Keratinocyte (primary cell): ENCODE data around the gene CASK.

Experiments used
- EZH2 ChIP-seq: IDR thresholded peaks from one replicate; pipeline ENCODE4 v1.6.1; 2012; ENCODE audit warnings: inconsistent platforms, mild to moderate bottlenecking, low read length, moderate library complexity
- TF ChIP-seq, protein P1 (sequence below), 3 experiments: IDR thresholded peaks in 1 of 3; conservative IDR thresholded peaks in 1 of 3; optimal IDR thresholded peaks in 1 of 3; 2 replicates in 2 of 3; 3 replicates in 1 of 3; pipeline versions ENCODE3 to v1.5.1; 2011; ENCODE audit warnings: low read length in 3 of 3, mild to moderate bottlenecking in 3 of 3, moderate library complexity in 2 of 3, control low read depth in 1 of 3, inconsistent platforms in 1 of 3; ENCODE audit not compliant: insufficient read depth in 2 of 3; ENCODE audit errors: extremely low read depth in 1 of 3

DNA sequence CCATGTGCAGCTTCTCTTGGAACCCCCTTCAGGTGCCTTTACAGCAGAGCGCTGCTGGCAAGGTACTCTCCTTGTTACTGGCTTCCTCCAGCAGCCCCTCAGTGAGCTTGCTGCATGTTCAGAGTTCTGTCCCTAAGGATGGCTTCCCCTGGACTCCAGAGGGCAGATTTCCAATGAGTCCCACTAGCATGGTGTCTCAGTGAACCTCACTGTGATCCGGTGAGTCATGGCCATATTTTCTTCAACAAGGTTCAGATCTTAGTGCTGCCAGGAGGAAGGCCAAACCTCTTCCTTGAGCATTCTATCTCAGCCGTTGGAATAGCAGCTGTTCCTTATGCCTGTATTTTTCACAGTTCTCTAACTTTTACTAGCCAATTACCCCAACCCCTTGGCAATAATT is 98.8 kb downstream of the CASK start:
- TF ChIP-seq, protein P1, sequence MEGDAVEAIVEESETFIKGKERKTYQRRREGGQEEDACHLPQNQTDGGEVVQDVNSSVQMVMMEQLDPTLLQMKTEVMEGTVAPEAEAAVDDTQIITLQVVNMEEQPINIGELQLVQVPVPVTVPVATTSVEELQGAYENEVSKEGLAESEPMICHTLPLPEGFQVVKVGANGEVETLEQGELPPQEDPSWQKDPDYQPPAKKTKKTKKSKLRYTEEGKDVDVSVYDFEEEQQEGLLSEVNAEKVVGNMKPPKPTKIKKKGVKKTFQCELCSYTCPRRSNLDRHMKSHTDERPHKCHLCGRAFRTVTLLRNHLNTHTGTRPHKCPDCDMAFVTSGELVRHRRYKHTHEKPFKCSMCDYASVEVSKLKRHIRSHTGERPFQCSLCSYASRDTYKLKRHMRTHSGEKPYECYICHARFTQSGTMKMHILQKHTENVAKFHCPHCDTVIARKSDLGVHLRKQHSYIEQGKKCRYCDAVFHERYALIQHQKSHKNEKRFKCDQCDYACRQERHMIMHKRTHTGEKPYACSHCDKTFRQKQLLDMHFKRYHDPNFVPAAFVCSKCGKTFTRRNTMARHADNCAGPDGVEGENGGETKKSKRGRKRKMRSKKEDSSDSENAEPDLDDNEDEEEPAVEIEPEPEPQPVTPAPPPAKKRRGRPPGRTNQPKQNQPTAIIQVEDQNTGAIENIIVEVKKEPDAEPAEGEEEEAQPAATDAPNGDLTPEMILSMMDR (optimal IDR thresholded peaks at IDR 0.05 in 1 of 3, IDR thresholded peaks at IDR 0.05 in 1 of 3, conservative IDR thresholded peaks at IDR 0.05 in 1 of 3; ENCODE audit: extremely low read depth in 1 of 3, insufficient read depth in 2 of 3, low read length in 3 of 3): no peak
- no peak for TF ChIP-seq EZH2
